Mesendoderm (in vitro differentiated cells): ENCODE measurements around the gene BRCA1.
"Not testable (repeated sequence)": the region's sequence is repeated elsewhere in the genome, so short reads cannot be mapped to it uniquely, and the experiment has no call there.

ENCODE experiments used
- DNase-seq: peaks from one replicate; pipeline ENCODE4 v3.0.0; 2013
- H2AK5ac ChIP-seq: 2 replicates; pipeline ENCODE4 v1.6.1; 2013; ENCODE audit warnings: low read length, inconsistent platforms
- H2BK120ac ChIP-seq: 2 replicates; pipeline ENCODE4 v1.6.1; 2013; ENCODE audit warnings: low read depth, mild to moderate bottlenecking, low read length, moderate library complexity, mixed read lengths
- H2BK15ac ChIP-seq: replicated peaks from 2 replicates; pipeline ENCODE4 v1.6.1; 2013; ENCODE audit warnings: low read depth, mild to moderate bottlenecking, moderate library complexity
- H2BK5ac ChIP-seq: 2 replicates; pipeline ENCODE4 v1.6.1; 2013; ENCODE audit warnings: low read length, inconsistent platforms
- H3K18ac ChIP-seq: 2 replicates; pipeline ENCODE4 v1.6.1; 2013; ENCODE audit warnings: mild to moderate bottlenecking, low read length, mixed read lengths
- H3K23ac ChIP-seq: one replicate; pipeline ENCODE4 v1.6.1; 2013; ENCODE audit warnings: low read length
- H3K27ac ChIP-seq: 2 replicates; pipeline ENCODE4 v1.5.1; 2013; ENCODE audit warnings: low read depth, mild to moderate bottlenecking, inconsistent platforms, low read length, moderate library complexity
- H3K27me3 ChIP-seq: 2 replicates; pipeline ENCODE4 v1.6.1; 2013; ENCODE audit warnings: low read length, control low read depth, mild to moderate bottlenecking, inconsistent platforms; ENCODE audit not compliant: insufficient read depth, poor library complexity
- H3K36me3 ChIP-seq: 2 replicates; pipeline ENCODE4 v1.6.1; 2013; ENCODE audit warnings: low read length, inconsistent platforms; ENCODE audit not compliant: control insufficient read depth, insufficient read depth
- H3K4ac ChIP-seq: one replicate; pipeline ENCODE4 v1.6.1; 2013; ENCODE audit warnings: low read depth, mild to moderate bottlenecking, low read length, moderate library complexity
- H3K4me1 ChIP-seq: 2 replicates; pipeline ENCODE4 v1.6.1; 2013; ENCODE audit warnings: low read depth, low read length, inconsistent platforms; ENCODE audit not compliant: control insufficient read depth
- H3K4me2 ChIP-seq: 2 replicates; pipeline ENCODE4 v1.6.1; 2013; ENCODE audit warnings: low read length
- H3K4me3 ChIP-seq: 2 replicates; pipeline ENCODE4 v1.5.1; 2013; ENCODE audit warnings: mild to moderate bottlenecking, low read length
- H3K56ac ChIP-seq: one replicate; pipeline ENCODE4 v1.6.1; 2013; ENCODE audit warnings: low read length
- H3K79me1 ChIP-seq: 2 replicates; pipeline ENCODE4 v1.6.1; 2013; ENCODE audit warnings: low read length, inconsistent platforms
- H3K79me2 ChIP-seq: 2 replicates; pipeline ENCODE4 v1.6.1; 2013; ENCODE audit warnings: mild to moderate bottlenecking, low read length; ENCODE audit not compliant: control insufficient read depth, insufficient read depth
- H3K9ac ChIP-seq: 2 replicates; pipeline ENCODE4 v1.6.1; 2013; ENCODE audit warnings: low read length, inconsistent platforms
- H4K5ac ChIP-seq: one replicate; pipeline ENCODE4 v1.6.1; 2013; ENCODE audit warnings: low read length
- H4K8ac ChIP-seq: one replicate; pipeline ENCODE4 v1.6.1; 2013; ENCODE audit warnings: low read depth, mild to moderate bottlenecking, control low read depth, low read length, moderate library complexity
- WGBS: extraction: QIAGEN DNeasy Blood & Tissue Kit; methylation state at CpG from one replicate; pipeline ENCODE4 v1.1.7; 2013; ENCODE audit warnings: low lambda C conversion rate, missing lambda C conversion rate; ENCODE audit not compliant: insufficient coverage; ENCODE audit errors: extremely low coverage; 5-methylcytosine and 5-hydroxymethylcytosine counted together

Gene BRCA1

DNA sequence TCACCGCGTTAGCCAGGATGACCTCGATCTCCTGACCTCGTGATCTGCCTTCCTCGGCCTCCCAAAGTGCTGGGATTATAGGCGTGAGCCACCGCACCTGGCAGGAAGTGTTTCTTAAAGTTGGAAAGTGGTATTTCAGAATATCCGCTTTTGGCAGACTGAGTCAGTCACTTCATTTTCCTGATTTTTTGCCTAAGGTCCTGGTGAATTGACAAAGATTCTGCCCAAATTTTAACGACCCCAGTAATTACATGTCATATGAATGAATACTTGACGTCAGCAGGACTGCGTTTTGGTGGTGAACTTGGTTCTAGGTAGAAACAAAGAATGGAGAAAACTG lies 4.5 kb upstream of the BRCA1 start:
- Histone ChIP-seq H3K36me3 (peaks cover 2% of the 10 kb centered on the region), H3K18ac (no peak overlapping the region), H3K4me3 (no peak overlapping the region), H2AK5ac (no peak overlapping the region), H3K27me3 (no peaks in the 10 kb centered on the region), H2BK15ac (no peak overlapping the region), H3K4ac (no peak overlapping the region), H3K4me2 (no peak overlapping the region), H3K4me1 (no peaks in the 10 kb centered on the region), H3K79me1 (peaks cover 3% of the 10 kb centered on the region), H3K27ac (no peak overlapping the region), H3K79me2 (peaks cover 7% of the 10 kb centered on the region), H2BK5ac (no peak overlapping the region), H3K56ac (no peak overlapping the region), H2BK120ac (no peak overlapping the region), H3K23ac (no peak overlapping the region), H4K5ac (no peak overlapping the region), H3K9ac (no peak overlapping the region), H4K8ac (no peak overlapping the region)
- WGBS = no CpG with 5 or more reads among the region's 11 CpGs
- no peak for DNase-seq

DNA sequence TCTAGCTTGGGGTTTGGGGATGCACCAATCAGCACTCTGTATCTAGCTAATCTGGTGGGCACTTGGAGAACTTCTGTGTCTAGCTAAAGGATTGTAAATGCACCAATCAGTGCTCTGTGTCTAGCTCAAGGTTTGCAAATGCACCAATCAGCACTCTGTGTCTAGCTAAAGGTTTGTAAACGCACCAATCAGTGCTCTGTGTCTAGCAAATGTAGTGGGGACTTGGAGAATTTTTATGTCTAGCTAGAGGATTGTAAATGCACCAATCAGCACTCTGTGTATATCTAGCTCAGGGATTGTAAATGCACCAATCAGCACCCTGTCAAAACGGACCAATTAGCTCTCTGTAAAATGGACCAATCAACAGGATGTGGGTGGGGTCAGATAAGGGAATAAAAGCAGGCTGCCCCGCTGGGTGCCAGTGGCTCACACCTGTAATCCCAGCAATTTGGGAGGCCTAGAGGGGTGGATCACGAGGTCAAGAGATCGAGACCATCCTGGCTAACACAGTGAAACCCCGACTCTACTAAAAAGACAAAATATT lies 2.2 kb upstream of the BRCA1 start:
- not testable (repeated sequence) for H4K8ac ChIP-seq, H2AK5ac ChIP-seq, H3K36me3 ChIP-seq, H3K56ac ChIP-seq, H3K27me3 ChIP-seq, H3K4me1 ChIP-seq, H3K79me2 ChIP-seq, H2BK120ac ChIP-seq, H2BK15ac ChIP-seq, H2BK5ac ChIP-seq, H3K18ac ChIP-seq, H3K9ac ChIP-seq, DNase-seq, H3K27ac ChIP-seq, H3K4ac ChIP-seq, H4K5ac ChIP-seq, H3K23ac ChIP-seq, H3K4me2 ChIP-seq, H3K4me3 ChIP-seq, H3K79me1 ChIP-seq
- WGBS = no CpG with 5 or more reads among the region's 6 CpGs

DNA sequence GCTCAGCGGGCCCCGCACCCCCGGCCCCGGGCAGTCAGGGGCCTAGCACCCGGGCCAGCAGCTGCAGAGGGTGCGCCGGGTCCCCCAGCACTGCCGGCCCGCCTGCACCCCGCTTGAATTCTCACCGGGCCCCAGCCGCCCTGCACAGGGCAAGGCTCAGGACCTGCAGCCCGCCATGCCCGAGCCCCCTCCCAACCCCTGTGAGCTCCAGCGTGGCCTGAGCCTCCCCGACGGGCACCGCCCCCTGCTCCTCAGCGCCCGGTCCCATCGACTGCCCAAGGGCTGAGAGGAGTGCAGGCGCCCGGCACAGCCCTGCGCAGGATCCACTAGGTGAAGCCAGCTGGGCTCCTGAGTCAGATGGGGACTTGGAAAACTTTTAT lies 1.7 kb upstream of the BRCA1 start:
- peaks cover 3% of the 10 kb centered on the region for H3K79me1 ChIP-seq
- no peak overlapping the region for H3K4me3 ChIP-seq
- H4K8ac ChIP-seq = no peak overlapping the region
- WGBS = no CpG with 5 or more reads among the region's 24 CpGs
- no peak overlapping the region for H3K23ac ChIP-seq
- H3K79me2 ChIP-seq = peaks cover 7% of the 10 kb centered on the region
- H3K36me3 ChIP-seq = no peaks in the 10 kb centered on the region
- H3K4me2 ChIP-seq = no peak overlapping the region
- no peak overlapping the region for H3K9ac ChIP-seq
- no peak overlapping the region for H2BK5ac ChIP-seq
- no peak overlapping the region for H3K56ac ChIP-seq
- no peak overlapping the region for H3K18ac ChIP-seq
- no peak for DNase-seq
- H3K27me3 ChIP-seq = no peaks in the 10 kb centered on the region
- H2AK5ac ChIP-seq = no peak overlapping the region
- H2BK120ac ChIP-seq = no peak overlapping the region
- no peak overlapping the region for H4K5ac ChIP-seq
- H3K4ac ChIP-seq = no peak overlapping the region
- H3K27ac ChIP-seq = no peak overlapping the region
- H2BK15ac ChIP-seq = no peak overlapping the region
- H3K4me1 ChIP-seq = no peaks in the 10 kb centered on the region

GRCh38 chr17:43125967-43126910 lies 1.1 kb upstream of the BRCA1 start:
- WGBS = no CpG with 5 or more reads among the region's 59 CpGs
- no peaks in the 10 kb centered on the region for H3K4me1 ChIP-seq
- no peak overlapping the region for H2AK5ac ChIP-seq
- no peak overlapping the region for H2BK15ac ChIP-seq
- H3K79me2 ChIP-seq = peaks cover 7% of the 10 kb centered on the region
- DNase-seq = peak; percentile 12
- H3K4me3 ChIP-seq = peak overlapping the region; percentile 88
- no peak overlapping the region for H3K27ac ChIP-seq
- H3K36me3 ChIP-seq = no peaks in the 10 kb centered on the region
- H3K4ac ChIP-seq = no peak overlapping the region
- H3K27me3 ChIP-seq = no peaks in the 10 kb centered on the region
- H4K5ac ChIP-seq = no peak overlapping the region
- no peak overlapping the region for H4K8ac ChIP-seq
- H3K9ac ChIP-seq = peak overlapping the region; percentile 85
- H2BK120ac ChIP-seq = no peak overlapping the region
- H3K23ac ChIP-seq = no peak overlapping the region
- peaks cover 3% of the 10 kb centered on the region for H3K79me1 ChIP-seq
- no peak overlapping the region for H3K18ac ChIP-seq
- peak overlapping the region; percentile 71 for H3K4me2 ChIP-seq
- H2BK5ac ChIP-seq = no peak overlapping the region
- H3K56ac ChIP-seq = peak overlapping the region; percentile 86

GRCh38 chr17:43118679-43119615 lies 6.2 kb downstream of the BRCA1 start:
- H2BK120ac ChIP-seq = no peak overlapping the region
- no peak overlapping the region for H3K4me3 ChIP-seq
- no CpG with 5 or more reads among the region's 14 CpGs for WGBS

More at GRCh38 chr17:43118679-43119615, 6.2 kb downstream of the BRCA1 start:
- DNase-seq = no peak
- Histone ChIP-seq H4K5ac (no peak overlapping the region), H3K27me3 (no peaks in the 10 kb centered on the region), H2BK5ac (no peak overlapping the region), H3K27ac (no peak overlapping the region), H3K79me1 (no peaks in the 10 kb centered on the region), H3K4ac (no peak overlapping the region), H3K18ac (no peak overlapping the region), H3K4me1 (no peaks in the 10 kb centered on the region), H3K23ac (no peak overlapping the region), H4K8ac (no peak overlapping the region), H2AK5ac (no peak overlapping the region), H2BK15ac (no peak overlapping the region), H3K9ac (no peak overlapping the region), H3K36me3 (no peaks in the 10 kb centered on the region), H3K56ac (no peak overlapping the region), H3K4me2 (no peak overlapping the region), H3K79me2 (no peaks in the 10 kb centered on the region)
